ENCODE measurements around the gene SERINC3. TPM values are rescaled to one million over a fixed set of nuclear protein-coding genes. Genes with fewer than 3 reads are reported as not detected.
"Not testable (repeated sequence)": the region's sequence is repeated elsewhere in the genome, so short reads cannot be mapped to it uniquely, and the experiment has no call there.

Gene SERINC3
- total RNA-seq (2014; rRNA removed), result 60.1 and 70.8 TPM in 2 replicates
- polyA plus RNA-seq (2012), result 65.5 TPM

GRCh38 chr20:44521484-44522481 is at the start of gene SERINC3:
Gene SERINC3, minus strand, starts transcription at chr20:44522070. Its CDS starts 119 bp downstream, at chr20:44521951.
- peak; percentile 87 for DNase-seq (ENCODE audit: low read depth)

DNA sequence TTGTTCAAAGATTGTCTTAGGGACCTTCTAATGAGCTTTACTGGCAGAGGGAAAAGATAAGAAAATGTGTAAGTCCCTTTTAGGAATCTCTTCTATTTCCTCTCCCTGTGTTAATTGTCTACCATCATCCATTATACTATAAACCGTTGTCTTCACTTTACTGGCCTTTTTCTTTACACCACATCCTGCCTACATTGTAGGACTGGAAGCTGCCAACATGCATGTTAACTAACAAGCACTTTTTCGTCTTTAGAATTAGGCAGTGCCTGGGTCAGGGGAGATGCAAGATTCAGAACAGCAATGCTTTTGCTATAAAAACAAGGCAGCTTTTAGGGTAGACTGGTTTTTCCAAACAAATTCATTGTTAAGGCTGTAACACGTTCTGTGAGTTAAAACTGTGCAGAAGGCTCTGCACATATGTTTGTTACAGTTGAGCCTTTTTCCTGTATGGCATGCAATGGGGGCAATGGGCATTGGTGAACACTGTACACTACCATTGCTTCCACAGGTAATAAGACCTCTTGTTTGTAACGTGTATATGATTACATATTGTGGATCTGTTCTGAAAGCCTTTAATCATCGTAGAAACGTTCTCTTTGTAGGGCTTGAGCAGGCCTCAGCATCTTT is 49.6 kb upstream of the SERINC3 start:
- no peak for DNase-seq (ENCODE audit: low read depth)

GRCh38 chr20:44570367-44570766 is 48.5 kb upstream of the SERINC3 start:
- no peak for DNase-seq (ENCODE audit: low read depth)

GRCh38 chr20:44566811-44567210 is 44.9 kb upstream of the SERINC3 start:
- no peak for DNase-seq (ENCODE audit: low read depth)

DNA sequence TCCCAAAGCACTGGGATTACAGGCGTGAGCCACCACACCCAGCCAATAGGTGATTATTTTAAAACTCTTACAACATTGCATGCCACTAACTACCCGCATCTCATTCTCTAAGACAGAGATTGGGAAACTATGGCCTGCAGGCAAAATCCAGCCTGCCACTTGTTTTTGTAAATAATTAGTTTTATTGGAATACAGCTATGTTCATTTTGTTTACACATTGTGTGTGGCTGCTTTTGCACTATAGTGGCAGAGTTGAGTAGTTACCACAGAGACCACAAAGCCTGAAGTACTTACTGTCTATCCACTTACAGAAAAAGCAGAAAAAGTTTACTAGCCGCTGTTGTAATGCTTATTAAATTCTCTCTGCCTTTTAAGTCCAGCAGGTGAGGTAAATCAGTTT is 44.1 kb upstream of the SERINC3 start:
- no peak for DNase-seq (ENCODE audit: low read depth)

DNA sequence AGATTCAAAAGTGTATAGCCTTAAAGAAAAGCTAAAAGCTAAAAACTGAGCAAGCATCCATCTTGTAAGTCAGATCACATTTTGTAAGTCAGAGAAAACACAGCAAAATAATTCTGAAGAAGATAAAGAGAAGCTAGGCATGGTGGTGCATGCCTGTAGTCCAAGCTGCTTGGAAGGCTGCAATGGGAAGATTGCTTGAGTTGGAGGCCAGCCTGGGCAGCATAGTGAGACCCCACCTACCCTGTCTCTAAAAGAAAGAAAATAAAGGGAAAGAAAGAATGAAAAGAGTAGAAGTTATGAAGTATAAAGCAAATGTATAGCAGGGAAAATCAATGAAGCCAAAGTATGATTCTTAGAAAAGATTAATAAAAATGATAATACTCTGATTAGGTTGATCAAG is 40.0 kb upstream of the SERINC3 start:
- no peak for DNase-seq (ENCODE audit: low read depth)

DNA sequence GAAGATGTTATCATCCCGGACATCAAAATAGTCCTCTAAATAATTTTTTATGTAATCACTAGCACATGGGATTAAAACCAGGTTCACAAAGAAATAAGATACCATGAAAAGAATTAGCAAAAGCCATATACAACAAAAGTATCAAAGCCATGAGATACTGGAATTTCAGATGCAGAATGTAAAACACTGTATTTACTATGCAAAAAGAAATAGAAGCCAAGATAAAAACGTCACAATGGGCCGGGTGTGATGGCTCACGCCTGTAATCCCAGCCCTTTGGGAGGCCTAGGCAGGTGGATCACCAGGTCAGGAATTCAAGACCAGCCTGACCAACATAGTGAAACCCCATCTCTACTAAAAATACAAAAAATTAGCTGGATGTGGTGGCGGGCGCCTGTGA is 38.9 kb upstream of the SERINC3 start:
- not testable (repeated sequence) for DNase-seq (ENCODE audit: low read depth)

- no peak for DNase-seq (ENCODE audit: low read depth)
Measured at GRCh38 chr20:44560229-44560628, 38.4 kb upstream of the SERINC3 start.

- DNase-seq (ENCODE audit: low read depth), result no peak
Measured at GRCh38 chr20:44559302-44559701, 37.4 kb upstream of the SERINC3 start.

- DNase-seq (ENCODE audit: low read depth), result peak; percentile 82
Measured at GRCh38 chr20:44552950-44553908, 31.4 kb upstream of the SERINC3 start.

DNA sequence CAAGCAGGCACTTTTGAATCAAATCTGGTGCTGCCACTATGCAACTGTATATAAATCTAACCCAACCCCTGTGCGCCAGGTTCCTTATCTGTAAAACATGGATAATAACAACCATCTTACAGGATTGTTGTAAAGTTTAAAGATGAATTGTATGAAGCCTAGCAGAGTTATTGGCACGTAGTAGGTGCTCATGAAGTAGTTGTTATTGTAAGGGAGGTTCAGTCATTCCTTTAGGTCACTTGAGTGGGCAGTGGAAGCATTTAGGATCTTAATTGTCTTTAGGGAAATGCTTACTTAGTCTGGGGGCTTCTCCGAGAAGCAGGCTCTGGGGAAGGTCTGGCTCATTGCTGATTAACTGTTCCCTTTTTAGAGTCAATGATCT is 30.7 kb upstream of the SERINC3 start:
- no peak for DNase-seq (ENCODE audit: low read depth)

GRCh38 chr20:44552050-44552449 is 30.2 kb upstream of the SERINC3 start:
- no peak for DNase-seq (ENCODE audit: low read depth)

- no peak for DNase-seq (ENCODE audit: low read depth)
Measured at GRCh38 chr20:44549123-44549522, 27.3 kb upstream of the SERINC3 start.

DNA sequence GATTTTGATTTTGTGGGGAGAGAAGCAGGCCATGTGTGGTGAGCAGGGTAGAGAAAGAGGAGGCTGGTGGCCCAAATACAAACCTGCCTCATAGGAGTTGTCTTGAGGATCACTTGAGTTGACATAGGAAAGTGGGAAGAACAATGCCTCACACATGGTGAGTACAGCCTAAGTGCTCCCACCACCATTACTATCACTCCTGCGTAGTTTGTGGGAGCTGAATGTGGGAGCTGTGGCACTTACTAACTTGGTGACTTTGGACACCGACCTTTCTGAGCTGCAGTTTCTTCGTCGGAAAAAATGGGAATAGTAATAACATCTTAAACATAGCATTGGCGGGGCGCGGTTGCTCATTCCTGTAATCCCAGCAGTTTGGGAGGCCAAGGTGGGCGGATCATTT is 25.5 kb upstream of the SERINC3 start:
- DNase-seq (ENCODE audit: low read depth), result no peak

- no peak for DNase-seq (ENCODE audit: low read depth)
Measured at GRCh38 chr20:44544263-44544662, 22.4 kb upstream of the SERINC3 start.

GRCh38 chr20:44543358-44543757 is 21.5 kb upstream of the SERINC3 start:
- no peak for DNase-seq (ENCODE audit: low read depth)

- no peak for DNase-seq (ENCODE audit: low read depth)
Measured at GRCh38 chr20:44542890-44543289, 21.0 kb upstream of the SERINC3 start.

DNA sequence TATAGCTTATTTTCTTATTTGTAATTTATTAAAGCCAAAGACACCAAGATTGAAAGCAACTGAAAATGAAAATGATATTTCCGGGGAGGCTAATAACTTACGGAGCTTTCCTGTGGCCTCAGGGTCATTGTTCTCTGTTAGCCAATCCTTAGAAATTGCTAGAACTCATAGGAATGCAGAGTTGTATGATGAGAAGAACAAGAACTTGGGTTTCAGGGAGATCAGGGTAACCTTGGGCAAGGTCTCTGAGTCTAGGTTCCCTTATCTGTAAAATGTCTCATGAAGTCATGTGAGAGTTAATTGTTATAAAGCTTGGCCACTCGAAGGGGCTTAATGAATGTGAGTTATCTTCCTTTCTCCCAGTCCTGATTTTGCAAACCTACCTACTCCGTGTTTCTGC is 20.1 kb upstream of the SERINC3 start:
- no peak for DNase-seq (ENCODE audit: low read depth)

- DNase-seq (ENCODE audit: low read depth), result peak; percentile 20
Measured at GRCh38 chr20:44540834-44541233, 19.0 kb upstream of the SERINC3 start.

GRCh38 chr20:44537993-44538392 is 16.1 kb upstream of the SERINC3 start:
- no peak for DNase-seq (ENCODE audit: low read depth)

- no peak for DNase-seq (ENCODE audit: low read depth)
Measured at GRCh38 chr20:44536175-44536574, 14.3 kb upstream of the SERINC3 start.

DNA sequence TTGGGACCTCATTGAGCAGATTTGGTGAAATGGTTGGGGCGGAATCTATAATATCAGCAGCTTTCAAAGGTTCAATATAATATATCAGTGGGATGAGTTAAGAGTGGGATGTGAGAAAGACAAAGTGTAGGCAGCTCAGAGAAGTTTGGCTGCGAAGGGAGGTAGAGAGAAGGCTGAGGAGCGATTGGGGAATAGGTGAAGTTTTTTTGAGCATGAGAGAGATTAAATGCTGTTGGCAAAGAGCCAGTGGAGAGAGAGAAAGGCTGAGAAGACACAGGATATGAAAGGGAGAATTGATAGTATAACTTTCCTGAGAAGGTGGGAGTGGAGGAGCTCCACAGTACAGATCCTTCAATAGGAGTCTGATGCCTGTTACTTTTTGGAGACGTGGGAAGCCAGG is 12.1 kb upstream of the SERINC3 start:
- no peak for DNase-seq (ENCODE audit: low read depth)
